Retina (tissue), 1 donor: Measurements from ENCODE around the gene UBE2D2.

Experiments
- DNase-seq: peaks from one replicate; pipeline ENCODE4 v3.0.0-alpha.2; 2016

The UBE2D2 gene

DNA sequence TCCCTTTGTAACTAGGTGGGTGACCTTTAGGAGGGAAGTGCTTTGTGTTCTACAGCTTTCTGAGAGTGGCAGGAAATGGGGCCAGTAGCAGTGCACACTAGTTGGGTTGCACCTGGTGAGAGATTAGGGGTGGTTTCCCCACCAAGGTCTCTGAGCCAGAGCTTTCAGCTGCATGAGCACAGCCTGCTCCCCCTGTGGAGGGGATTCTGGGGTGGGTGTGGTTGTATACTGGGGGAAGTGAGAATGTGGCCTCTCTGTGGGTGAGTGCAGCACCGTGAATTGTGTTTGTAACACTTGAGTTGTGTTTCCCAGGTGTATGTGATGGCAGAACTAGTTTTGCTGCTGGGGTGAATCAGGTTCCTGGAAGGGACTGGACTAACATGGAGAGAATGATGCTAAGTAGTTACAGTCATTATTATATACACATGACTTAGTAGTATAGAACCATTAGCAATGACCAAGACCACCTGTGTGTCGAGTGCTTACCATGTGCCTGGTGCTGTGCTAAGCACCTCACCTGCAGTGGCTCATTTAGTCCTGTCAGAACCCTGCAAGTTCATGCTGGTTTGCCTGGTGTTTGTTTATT lies 75.2 kb downstream of the UBE2D2 start:
- DNase-seq = peak; percentile 14

DNA sequence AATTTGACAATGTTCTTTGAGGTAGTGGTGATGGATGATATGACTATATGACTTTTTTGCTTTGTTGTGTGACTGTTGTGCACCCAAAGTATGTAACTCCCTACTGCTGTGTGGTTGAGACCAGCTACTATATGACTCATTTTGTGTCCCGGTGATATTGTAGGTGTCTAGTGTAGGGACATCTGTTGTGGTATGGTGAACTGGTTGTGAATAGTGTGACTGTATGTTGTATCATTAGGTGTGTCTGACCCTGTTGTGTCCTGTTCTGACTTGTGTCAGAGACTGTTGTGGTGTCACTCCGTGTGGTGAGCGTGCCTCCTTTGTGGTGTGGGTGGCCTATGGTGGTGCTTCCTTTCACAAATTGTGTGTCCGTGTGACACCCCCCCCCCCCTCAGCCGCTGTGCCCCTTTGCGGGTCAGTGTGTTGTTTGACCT lies 75.9 kb downstream of the UBE2D2 start:
- peak; percentile 60 for DNase-seq

DNA sequence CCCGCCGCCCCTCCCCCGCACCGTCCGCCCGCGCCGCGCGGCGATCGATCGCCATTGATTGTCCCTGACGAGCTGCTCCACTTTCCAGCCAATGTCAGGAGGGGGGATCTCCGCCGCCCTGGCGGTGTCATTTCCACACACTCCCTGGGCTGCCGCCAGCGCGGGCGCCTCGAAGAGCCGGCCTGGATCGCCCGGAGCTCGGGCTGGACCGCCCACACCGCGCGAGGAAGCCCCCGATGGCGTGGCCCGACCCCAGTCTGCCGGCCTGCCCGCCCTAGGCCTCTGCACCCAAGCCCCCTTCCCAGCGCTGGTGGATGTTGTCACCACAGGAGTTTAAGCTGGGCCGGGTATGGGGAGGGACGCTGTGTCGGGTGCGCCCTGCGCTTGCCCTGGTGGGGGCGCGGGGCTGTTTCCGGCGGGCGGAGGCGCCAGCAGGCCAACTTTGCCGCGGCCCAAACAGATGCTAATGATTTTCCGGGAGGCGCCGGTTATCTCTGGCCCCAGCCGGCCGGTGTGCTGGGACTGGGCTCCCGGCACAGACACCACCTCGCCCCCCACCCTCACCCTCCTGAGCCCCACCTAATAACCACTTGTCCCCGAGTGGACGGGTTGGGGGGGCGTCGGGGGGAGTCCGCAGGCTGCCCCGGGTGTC lies 76.4 kb downstream of the UBE2D2 start:
- DNase-seq = peak; percentile 95

DNA sequence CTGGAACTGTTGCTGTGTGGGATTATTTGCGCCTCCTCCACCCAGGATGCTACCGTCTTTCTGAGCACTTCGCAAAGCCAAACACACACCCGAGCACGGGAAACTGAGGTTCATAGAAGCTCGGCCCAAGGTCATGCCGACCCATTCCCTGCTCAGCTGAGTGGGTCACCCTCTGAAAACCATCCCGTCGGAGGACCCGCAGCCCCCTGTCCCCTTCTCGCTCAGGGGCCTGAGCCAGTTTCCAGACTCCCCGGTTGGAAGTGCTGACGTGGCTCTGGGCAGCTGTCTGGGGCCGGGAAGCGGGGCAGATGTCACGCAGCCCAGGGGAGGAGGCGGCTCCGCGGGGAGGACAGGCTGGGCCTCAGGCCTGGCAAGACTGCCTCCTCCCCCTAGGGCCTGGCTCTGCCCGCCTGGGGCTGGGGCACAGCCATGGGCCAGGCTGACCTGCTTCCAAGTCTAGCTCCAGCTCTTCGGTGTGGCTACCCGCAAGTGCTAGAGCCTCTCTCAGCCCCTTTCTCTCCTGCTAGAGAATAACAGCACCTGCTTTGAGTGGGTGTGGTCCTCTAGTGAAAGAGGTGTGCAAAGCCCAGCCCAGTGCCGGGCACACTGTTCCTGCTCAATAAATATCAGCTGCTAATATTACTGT lies 77.1 kb downstream of the UBE2D2 start:
- DNase-seq = peak; percentile 86

DNA sequence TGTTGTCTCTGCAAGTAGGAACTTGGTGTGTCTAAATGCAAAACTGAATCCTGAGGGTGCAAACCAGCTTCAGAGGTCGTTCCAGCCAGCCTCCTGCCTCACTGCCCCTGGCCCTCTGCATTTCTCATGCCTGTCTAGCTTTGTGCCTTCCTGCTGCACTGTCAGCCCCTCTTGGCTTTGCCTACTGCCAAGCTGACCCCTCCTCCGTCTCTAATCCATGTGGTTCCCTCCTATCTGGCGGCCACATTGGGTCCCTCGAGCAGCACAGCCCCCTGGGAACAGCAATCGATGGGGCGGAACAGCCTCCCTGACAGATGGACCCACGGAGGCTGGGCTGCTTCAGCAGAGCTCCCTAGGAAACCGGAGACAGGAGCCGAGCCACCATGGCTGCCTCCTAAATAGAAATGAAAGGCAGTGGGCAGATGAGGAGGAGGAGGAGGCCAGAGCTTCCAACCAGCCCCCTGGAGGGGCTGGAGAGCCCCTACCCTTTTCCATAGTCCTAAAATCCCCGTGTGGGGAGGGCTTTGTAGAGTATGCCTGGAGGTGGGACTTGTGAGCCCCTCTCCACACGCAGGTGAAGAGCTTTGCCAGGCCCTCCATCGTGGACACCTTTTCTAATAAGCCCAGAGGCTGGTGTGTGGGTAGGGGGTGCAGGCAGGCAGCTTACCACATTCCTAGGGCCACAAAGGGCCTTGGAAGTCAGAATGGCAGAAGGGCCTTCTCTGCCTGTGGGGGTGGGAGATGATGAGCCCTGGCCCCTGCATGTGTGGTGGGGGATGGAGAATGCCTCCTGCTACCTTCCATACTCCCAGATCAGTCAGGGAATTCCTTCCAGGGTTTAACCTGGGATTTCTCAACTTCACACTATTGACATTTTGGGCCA lies 77.8 kb downstream of the UBE2D2 start:
- DNase-seq = peak; percentile 78

DNA sequence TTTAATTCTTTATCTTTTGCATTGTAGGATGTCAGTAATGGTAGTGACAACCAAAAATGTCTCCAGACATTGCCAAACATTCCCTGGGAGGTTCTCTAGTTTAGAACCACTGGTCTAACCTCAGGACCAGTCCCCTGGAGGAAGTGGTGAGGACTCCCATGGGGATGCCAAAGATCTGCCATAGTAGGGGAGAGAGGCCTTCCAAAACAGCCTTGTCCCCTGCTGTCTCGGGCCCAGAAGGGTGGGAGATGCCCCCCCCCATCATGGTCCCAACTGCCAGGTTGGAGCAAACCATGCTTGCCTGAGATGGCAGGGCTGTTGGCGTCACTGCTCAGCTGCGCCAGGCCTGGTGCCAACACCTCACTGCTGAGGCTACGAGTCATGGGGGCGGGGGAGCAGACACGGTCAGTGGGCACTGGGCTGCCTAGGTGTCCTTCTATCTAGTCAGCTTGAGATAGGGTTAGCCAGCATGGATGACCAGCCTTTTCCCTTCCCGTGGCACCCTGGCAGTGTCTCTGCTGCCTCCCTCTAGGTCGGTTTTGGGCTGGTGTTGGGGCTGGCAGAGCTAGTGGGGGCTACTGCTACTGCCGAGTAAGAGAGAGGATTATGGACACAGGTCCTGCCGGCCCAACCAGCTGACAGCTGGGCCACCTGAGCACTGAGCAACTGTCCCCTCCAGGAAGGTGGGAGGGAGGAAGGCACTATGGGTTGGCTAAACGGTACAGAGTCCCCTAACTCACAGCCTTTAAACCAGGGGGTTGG lies 78.7 kb downstream of the UBE2D2 start:
- DNase-seq = peak; percentile 29

DNA sequence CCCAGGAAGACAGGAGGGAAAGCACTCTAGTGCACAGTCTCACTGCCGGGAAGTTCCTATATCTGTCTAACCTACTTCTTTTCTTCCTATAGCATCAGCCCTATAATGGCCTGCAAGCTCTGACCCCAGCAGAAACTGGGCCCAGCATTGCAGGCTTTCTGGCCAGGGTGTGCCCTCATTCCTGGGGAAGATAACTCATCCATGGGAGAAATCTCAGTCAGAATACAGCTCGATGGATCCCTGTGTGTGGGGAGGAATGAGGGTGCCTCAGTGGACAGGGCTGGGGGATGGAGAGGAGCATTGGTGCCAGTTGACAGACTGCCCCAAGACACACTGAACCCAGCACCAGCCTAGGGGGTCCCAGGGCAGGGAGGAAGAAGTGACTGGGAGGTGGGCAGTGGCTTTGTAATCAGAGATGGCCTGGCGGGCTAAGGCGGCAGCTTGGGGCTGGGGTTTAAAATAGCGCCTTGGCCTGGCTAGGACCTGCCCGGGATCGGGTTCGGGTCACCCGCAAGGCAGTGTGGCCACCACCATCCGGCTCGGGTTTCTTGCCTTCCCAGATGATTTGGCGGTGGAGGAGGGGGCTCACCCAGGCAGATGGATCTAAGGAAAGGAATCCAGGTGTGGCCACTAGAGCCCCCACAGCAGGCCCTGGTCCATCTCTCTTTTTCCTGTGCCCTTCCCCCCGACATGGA lies 79.4 kb downstream of the UBE2D2 start:
- DNase-seq = peak; percentile 12

DNA sequence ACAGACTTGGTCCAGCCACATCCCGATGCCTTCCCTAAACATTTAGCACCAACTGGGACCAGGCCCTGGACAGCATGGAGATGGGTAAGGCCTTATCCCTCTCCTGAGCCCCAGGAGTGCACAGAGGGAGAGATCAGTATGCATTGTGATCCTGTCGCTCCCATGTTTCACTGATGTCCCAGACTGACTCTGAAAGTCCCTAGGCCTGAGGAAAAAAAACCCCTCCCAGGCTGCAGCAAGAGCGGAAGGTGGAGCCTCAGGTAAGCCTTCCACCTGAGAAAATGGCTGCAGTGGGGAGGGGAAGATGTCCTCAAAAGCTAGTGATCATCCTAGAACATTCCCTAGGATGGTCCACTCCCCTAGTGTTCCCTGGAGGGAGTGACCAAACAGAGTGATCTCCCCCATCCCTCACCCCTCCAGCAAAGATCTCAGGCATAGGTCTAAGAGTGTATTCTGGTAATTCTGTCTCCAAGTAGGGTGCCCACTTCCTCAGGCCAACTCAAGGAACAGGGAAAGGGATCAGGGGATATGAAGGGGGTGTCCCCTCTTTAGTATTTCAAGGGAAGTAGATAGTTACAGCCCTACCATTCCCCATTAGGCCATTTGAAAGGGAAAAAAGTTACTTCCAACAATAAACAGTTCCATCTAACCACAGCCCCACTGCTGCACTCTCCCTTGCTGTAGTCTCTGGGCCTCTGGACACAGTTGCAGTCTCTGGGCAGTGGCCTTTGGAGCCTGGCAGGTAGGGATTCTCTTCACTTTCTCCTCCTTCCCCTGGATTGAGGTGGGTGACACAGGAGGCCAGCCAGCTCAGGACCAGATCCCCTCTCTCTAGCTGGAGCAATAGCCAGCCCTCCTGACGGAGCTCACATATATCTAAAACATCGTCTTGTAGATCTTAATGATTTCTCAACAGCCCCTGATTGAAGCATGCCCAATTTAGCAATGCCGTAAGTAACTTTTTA lies 80.3 kb downstream of the UBE2D2 start:
- peak; percentile 9 for DNase-seq

DNA sequence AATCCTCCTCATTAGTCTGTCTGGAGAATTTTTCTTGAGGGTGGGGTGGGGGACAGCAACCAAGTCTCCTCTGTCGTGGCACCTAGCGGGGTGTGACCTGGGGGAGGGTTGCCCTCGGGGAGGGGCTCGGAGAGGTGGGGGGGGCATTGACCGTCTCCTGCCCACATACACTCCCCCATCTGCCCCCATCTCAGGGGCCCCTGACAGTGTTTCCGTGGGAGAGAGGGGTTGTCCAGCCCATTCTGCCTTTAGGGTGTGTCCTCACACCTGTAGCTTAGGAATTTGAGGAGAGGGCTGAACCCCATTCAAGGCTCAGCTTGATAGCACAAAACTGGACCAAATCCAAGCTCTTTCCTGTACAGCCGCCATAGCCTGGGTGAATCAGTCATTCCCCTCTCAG lies 81.1 kb downstream of the UBE2D2 start:
- DNase-seq = no peak

DNA sequence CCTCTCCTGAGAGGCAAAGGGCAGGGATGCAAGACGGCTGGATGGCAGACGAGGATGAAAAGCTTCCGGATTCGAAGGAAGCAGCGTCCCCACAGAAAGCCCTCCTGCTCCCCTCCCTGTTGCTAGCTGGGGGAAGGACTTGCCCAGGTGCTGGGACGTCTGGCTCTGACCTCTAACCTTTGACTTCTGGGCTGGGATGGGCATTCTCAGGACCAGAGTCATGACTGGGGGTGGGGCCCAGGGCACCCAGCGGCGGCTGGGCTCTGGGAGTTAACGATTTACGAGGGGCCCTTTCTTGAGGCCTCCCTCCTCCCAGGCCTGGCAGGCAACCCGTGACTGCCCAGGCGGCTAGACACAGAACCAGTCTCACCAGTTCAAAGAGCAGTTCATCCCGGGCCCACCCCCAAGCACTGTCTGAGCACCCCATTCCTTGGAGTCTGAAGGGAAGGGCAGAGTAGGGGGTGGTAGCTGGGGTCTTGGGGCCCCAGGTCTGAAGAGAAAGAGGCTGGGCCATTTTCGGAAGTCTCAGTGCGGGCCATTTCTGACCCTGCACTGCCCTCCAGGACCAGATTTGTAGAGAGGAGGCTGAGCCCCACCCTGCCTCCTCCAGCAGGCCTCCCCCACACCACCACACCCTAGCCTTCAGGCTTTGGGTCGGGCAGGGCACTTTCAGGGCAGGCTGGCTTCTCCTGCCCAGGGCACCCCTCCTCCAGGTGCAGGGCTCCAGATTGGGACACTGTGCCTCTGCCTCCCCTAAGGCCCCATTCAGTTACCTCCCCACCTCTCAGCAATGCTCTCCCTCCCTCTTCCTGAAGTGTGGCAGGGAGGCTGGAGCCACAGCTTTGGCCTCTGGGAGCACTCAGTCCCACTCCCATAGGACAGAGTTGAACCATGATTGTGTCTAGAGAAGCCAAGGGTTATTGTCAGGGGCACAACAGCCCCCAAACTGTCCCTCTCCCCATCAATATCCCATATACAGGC lies 82.0 kb downstream of the UBE2D2 start:
- DNase-seq = peak; percentile 22

DNA sequence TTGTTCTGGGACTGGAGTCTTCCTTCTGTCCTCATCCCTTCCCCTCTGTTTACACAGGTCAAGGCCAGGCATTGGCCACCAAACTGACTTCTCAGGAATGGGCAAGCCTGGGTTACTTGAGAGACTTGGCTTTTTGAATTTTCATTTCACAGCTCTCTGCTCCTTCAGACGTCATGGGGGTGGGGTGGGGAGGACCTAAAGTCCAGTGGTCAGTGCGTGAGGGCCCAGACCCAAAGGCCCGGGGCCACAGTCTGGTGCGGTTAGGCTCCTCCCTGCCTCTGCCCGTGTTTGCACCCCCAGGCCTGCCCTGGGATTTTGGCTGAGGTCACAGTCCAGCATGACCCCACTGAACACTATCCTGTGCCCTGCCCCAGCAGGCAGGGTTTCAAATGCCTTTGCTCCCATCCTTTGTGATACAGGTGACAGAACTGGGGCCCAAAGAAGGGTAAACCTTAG lies 82.9 kb downstream of the UBE2D2 start:
- DNase-seq = no peak

DNA sequence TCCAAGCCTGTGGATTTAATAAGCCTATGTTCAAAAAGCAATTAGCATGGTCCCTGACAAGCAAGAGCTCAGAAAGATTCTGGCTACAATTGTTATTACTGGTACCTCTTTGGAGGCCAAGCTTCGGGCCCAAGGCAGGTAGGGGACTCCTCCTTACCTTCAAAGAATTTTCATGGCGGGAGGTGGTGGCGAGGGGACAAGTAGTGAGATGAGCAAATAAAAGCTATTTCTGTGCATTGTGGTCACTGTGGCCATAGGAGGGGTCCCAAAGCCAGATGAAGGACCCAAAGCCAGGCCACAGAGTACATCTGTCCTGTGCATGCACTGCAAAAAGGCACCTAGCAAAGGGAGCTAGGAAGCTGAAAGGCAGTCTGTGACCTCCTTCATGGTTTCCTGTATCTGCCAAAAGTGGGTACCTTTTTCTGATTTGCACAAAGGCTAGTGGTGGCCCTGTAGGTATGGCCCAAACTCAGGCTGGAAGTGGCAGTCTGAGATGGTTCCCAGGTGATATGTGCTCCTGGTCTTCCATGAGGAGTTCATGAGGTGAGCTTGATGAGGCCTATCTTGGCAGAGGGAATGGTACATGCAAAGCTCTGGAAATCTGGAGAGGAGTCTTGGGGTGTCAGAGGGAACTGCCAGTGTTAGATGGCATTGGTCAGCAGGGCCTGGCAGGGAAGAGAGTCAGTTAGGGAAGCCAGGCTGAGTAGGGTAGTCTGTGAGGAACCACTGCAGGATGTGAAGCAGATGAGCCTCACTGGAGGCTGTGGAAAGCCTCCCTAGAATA lies 83.7 kb downstream of the UBE2D2 start:
- DNase-seq = peak; percentile 4

DNA sequence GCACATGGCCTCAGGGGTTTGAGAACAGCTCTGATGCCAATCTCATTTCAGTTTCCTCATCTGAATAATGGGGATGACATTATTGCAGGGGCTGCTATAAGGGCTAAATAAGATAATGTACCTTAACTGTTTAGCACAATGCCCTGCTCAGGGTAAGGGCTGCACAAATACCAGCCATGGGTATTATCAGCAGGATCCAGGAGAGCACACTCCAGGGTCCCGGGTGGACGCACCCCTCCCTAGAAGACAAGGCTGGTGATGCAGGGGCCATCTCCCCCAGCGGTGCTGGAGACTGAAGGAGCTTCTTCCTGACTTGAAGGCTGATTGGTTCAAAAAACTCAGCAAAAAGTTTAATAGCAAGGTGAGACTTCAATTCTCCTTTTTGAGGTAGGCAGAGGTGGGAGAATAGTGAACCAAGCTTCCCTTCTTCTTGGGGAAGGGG lies 84.3 kb downstream of the UBE2D2 start:
- DNase-seq = no peak

DNA sequence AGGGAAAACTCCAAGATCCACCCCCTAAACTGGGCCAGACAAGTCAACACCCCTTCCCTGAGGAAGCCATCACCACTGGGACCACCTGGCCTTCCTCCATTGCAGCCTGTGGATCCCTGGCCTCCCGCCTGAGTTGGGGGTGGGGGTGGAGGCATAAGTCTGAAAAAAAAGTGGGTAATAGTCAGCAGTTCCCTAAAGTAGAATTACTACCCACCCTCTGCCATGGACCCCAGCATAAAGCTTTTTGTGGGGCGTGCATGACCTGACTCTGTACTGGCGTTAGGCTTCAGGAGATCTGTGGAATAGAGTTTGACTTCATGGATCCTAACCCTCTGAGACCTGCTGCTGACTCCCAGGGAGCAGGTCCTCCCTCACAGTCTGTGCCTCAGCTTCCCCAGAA lies 85.0 kb downstream of the UBE2D2 start:
- no peak for DNase-seq

DNA sequence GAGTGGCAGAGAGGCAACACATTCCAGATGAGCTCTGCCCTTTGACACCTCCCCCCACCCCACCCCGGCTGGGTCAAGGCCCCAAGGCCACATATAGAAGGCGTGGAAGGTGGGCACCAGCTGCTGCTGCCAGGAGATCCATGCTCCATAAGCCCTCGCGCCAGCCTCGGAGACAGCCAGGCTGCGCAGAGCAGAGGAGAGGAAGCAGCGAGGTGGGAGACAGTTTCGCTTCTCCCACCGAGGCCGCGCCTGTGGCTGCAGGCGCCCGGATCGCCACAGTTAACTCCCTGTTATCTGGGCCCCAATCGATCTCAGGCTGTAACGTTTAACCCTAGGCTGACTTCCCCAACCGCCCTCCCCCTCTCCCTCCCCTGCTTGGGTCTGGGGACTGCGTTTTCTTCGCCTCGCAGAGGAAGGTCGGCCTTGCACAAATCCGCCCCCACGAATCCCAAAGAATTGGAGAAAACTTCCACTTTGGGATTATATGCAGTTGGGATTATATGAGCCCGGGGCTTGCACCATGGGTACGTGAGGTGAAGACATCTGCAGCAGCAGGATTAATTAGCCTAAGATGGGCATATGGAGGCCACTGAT lies 85.9 kb downstream of the UBE2D2 start:
- DNase-seq = peak; percentile 76

DNA sequence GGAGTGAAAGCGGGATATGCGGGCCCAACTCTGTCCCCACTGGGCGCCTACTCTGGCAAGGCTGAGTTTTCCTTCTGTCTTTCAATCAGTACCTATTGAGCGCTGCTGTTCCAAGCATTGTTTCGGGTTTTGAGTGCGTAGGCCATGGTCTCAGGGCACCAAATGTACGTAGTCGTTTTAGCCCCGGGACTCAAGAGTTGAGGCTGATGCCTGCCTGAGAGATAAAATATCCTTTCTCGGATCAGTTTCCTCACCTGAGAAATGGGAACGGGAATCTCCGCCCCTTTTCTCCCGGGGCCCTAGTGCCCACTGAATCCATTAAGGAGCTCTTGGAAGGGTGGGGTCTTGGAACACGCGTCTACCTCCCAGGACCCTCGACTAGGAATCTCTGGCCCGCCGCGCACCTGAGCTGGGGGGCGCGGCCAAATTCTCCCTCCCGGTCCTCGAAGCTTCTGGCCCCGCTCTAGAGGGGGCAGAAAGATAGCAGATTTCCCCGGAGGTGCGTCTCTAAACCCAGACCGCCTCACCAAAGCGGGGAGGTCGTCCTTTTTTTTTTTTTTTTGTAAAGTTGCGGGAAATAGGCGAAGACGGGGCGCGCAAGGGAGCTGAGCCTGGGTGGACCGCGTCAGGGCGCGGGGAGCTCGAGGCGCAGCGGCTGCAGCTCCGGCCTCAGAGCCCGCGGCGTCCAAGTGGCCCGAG lies 86.5 kb downstream of the UBE2D2 start:
- peak; percentile 81 for DNase-seq
